ENCODE results near the gene ALKBH3. TPM values are rescaled to one million over a fixed set of nuclear protein-coding genes. Genes with fewer than 3 reads are reported as not detected.
A peak's percentile ranks its signal among the peaks of the same experiment; 100 is the strongest.

ALKBH3 gene
- total and polyA plus RNA-seq, 8 donors, result 25.7 to 113 (median 34.4) TPM

GRCh38 chr11:43948341-43949225, 68.0 kb downstream of the ALKBH3 start:
- H3K4me1 ChIP-seq, result peaks cover 16 to 20% (median 17%) of the 10 kb centered on the region in 4 donors
- WGBS, 5 donors, result 89 to 95% (median 95%) methylated on average over 2 of the region's 2 CpGs
- intact Hi-C loops (cut with DNase I; ENCODE audit: low total_unique reads), result loop anchor here (5.0 kb wide), 2 partner anchors 46 to 61 kb away; no protein-coding TSS in a partner anchor
- peak overlapping the region in 1 of 5 donors; percentile 66 for H3K27ac ChIP-seq
- H3K9me3 ChIP-seq, result no peaks in the 10 kb centered on the region
- peaks cover 0 to 23% (median 14%) of the 10 kb centered on the region in 3 donors for H3K27me3 ChIP-seq
- peak in 1 of 3 donors; percentile 35 for TF ChIP-seq POLR2AphosphoS5 (IDR thresholded peaks at IDR 0.05)
- TF ChIP-seq CTCF (IDR thresholded peaks at IDR 0.05), result no peak
- no peak for TF ChIP-seq POLR2A (IDR thresholded peaks at IDR 0.05)
- H3K4me3 ChIP-seq, result no peak overlapping the region
- no peaks in the 10 kb centered on the region for H3K36me3 ChIP-seq
- no peak for DNase-seq

- Histone ChIP-seq H3K4me1 (peaks cover 0 to 2% (median under 1%) of the 10 kb centered on the region in 4 donors), H3K9me3 (no peaks in the 10 kb centered on the region), H3K27ac (no peak overlapping the region), H3K27me3 (peaks cover 0 to 5% (median 3%) of the 10 kb centered on the region in 3 donors), H3K4me3 (no peak overlapping the region), H3K36me3 (no peaks in the 10 kb centered on the region)
- 42 to 61% (median 56%) methylated on average over 5 of the region's 5 CpGs for WGBS, 5 donors
- intact Hi-C loops (cut with DNase I; ENCODE audit: low total_unique reads), result no loop called here
- TF ChIP-seq POLR2AphosphoS5 (IDR thresholded peaks at IDR 0.05) (no peak), EP300 (IDR thresholded peaks at IDR 0.05) (no peak), CTCF (IDR thresholded peaks at IDR 0.05) (no peak), POLR2A (IDR thresholded peaks at IDR 0.05) (no peak)
- no peak for DNase-seq
These were observed 69.8 kb downstream of the ALKBH3 start for GRCh38 chr11:43950311-43950855.

GRCh38 chr11:43951231-43951630, 70.6 kb downstream of the ALKBH3 start:
- H3K27ac ChIP-seq, result no peak overlapping the region
- H3K27me3 ChIP-seq, result peaks cover 0 to 3% (median 0%) of the 10 kb centered on the region in 3 donors
- H3K4me1 ChIP-seq, result no peaks in the 10 kb centered on the region
- no peak for TF ChIP-seq CTCF (IDR thresholded peaks at IDR 0.05)
- TF ChIP-seq POLR2AphosphoS5 (IDR thresholded peaks at IDR 0.05), result no peak
- TF ChIP-seq POLR2A (IDR thresholded peaks at IDR 0.05), result no peak
- no peak for TF ChIP-seq EP300 (IDR thresholded peaks at IDR 0.05)
- intact Hi-C loops (cut with DNase I; ENCODE audit: low total_unique reads), result no loop called here
- WGBS, 5 donors, result 35 to 100% (median 81%) methylated on average over 1 of the region's 1 CpG
- H3K9me3 ChIP-seq, result no peaks in the 10 kb centered on the region
- no peaks in the 10 kb centered on the region for H3K36me3 ChIP-seq
- H3K4me3 ChIP-seq, result no peak overlapping the region
- no peak for DNase-seq

- intact Hi-C loops (cut with DNase I; ENCODE audit: low total_unique reads), result no loop called here
- Histone ChIP-seq H3K27me3 (no peaks in the 10 kb centered on the region), H3K27ac (no peak overlapping the region), H3K36me3 (no peaks in the 10 kb centered on the region), H3K4me3 (no peak overlapping the region), H3K9me3 (no peaks in the 10 kb centered on the region), H3K4me1 (no peaks in the 10 kb centered on the region)
- 75 to 90% (median 84%) methylated on average over 6 of the region's 6 CpGs for WGBS, 5 donors
- no peak for TF ChIP-seq CTCF (IDR thresholded peaks at IDR 0.05)
- no peak for TF ChIP-seq EP300 (IDR thresholded peaks at IDR 0.05)
- TF ChIP-seq POLR2AphosphoS5 (IDR thresholded peaks at IDR 0.05), result no peak
- no peak for TF ChIP-seq POLR2A (IDR thresholded peaks at IDR 0.05)
- DNase-seq, result no peak
These were observed 71.4 kb downstream of the ALKBH3 start for GRCh38 chr11:43952020-43952400.

Data from stomach (tissue), 9 donors.